A673 (cell line): Measurements from ENCODE around the gene PPP1R13L. TPM values are rescaled to one million over a fixed set of nuclear protein-coding genes. Genes with fewer than 3 reads are reported as not detected.

Experiments
- BruUV-seq: library from RNA; stranded (reverse); fragments of 400-500 nt; replicated peaks from 2 replicates; lab custom pipeline; 2021; lab: Mats Ljungman, UMichigan
- CTCF ChIA-PET: fragments of 300-600 bp; sonication (Branson Sonifier 250); formaldehyde crosslinking; loops from one replicate; lab custom pipeline; 2022; ENCODE audit warnings: antibody characterized with exemption; lab: Charles Lee
- POLR2A ChIA-PET: fragments of 300-600 bp; sonication (Branson Sonifier 250); formaldehyde crosslinking; loops from one replicate; lab custom pipeline; 2022; ENCODE audit warnings: antibody characterized with exemption; ENCODE audit not compliant: low non-redundant PET; lab: Charles Lee
- DNase-seq: peaks from one replicate; pipeline ENCODE4 v3.0.0-alpha.2; 2015; ENCODE audit warnings: low spot score
- H3K27ac ChIP-seq: fragments of 200-600 bp; sonication (generic); 2 replicates; pipeline ENCODE4 v1.5.1; 2016; ENCODE audit warnings: mixed run types, low read depth, mild to moderate bottlenecking, mixed read lengths, antibody characterized with exemption, low read length; ENCODE audit not compliant: poor library complexity, severe bottlenecking
- H3K27me3 ChIP-seq: fragments of 200-600 bp; sonication (generic); replicated peaks from 2 replicates; pipeline ENCODE4 v1.6.1; 2017; ENCODE audit warnings: mixed run types, low read depth, mild to moderate bottlenecking, mixed read lengths, antibody characterized with exemption, low read length; ENCODE audit not compliant: insufficient read depth, poor library complexity
- H3K36me3 ChIP-seq: fragments of 200-600 bp; sonication (generic); 2 replicates; pipeline ENCODE4 v1.6.1; 2016; ENCODE audit warnings: mixed run types, mild to moderate bottlenecking, mixed read lengths, antibody characterized with exemption, low read length; ENCODE audit not compliant: insufficient read depth, poor library complexity, severe bottlenecking
- H3K4me1 ChIP-seq: fragments of 200-600 bp; sonication (generic); 2 replicates; pipeline ENCODE4 v1.6.1; 2017; ENCODE audit warnings: mixed run types, mild to moderate bottlenecking, mixed read lengths, antibody characterized with exemption, low read length; ENCODE audit not compliant: insufficient read depth, poor library complexity, severe bottlenecking
- H3K4me3 ChIP-seq: fragments of 200-600 bp; sonication (generic); 2 replicates; pipeline ENCODE4 v1.5.1; 2016; ENCODE audit warnings: low read depth, mixed run types, mild to moderate bottlenecking, mixed read lengths, low read length; ENCODE audit not compliant: poor library complexity, severe bottlenecking
- H3K9me3 ChIP-seq: fragments of 200-600 bp; sonication (generic); 2 replicates; pipeline ENCODE4 v1.6.1; 2016; ENCODE audit warnings: mixed run types, low read depth, mild to moderate bottlenecking, mixed read lengths, antibody characterized with exemption, low read length; ENCODE audit not compliant: poor library complexity, severe bottlenecking
- CTCF ChIP-seq: fragments of 300-800, 200-600 bp; sonication (generic); conservative IDR thresholded peaks from 2 replicates; pipeline ENCODE4 v1.5.1; 2017; ENCODE audit warnings: low read depth, mild to moderate bottlenecking, antibody characterized with exemption, low read length, moderate library complexity, mixed read lengths
- EZH2 ChIP-seq: fragments of 200-600 bp; sonication (generic); IDR thresholded peaks from 2 replicates; pipeline ENCODE4 v1.6.1; 2017; ENCODE audit warnings: borderline replicate concordance, low read depth, mild to moderate bottlenecking, mixed read lengths, antibody characterized with exemption, low read length; ENCODE audit not compliant: poor library complexity, severe bottlenecking
- intact Hi-C: fragments of 100-400 bp; cut with micrococcal nuclease; formaldehyde crosslinking; loops from one replicate; pipeline ENCODE4 v1.10.0; 2022; ENCODE audit not compliant: unreplicated experiment
- total RNA-seq: library from RNA; stranded (reverse); gene quantifications from 2 replicates; pipeline ENCODE4 v1.2.3, GENCODE V29; 2021

The PPP1R13L gene
- total RNA-seq, 1 experiment from 2014 or later = 5.5 TPM

- no peak for DNase-seq
- peaks cover 13% of the 10 kb centered on the region for H3K4me1 ChIP-seq
- no peaks in the 10 kb centered on the region for H3K9me3 ChIP-seq
- ChIA-PET CTCF (no interaction called here), POLR2A (no interaction called here)
- peak overlapping the region; percentile 56 for H3K4me3 ChIP-seq
- peak overlapping the region; percentile 37 for H3K27ac ChIP-seq
- intact Hi-C loops = no loop called here
- TF ChIP-seq EZH2 (no peak), CTCF (no peak)
- H3K36me3 ChIP-seq = no peaks in the 10 kb centered on the region
- H3K27me3 ChIP-seq = no peaks in the 10 kb centered on the region
- BruUV-seq = no TSS peak
Measured at GRCh38 chr19:45451131-45451849, 46.4 kb upstream of the PPP1R13L start.

- ChIA-PET CTCF (no interaction called here), POLR2A (no interaction called here)
- Histone ChIP-seq H3K9me3 (no peaks in the 10 kb centered on the region), H3K27ac (peak overlapping the region; percentile 83), H3K4me1 (peaks cover 5% of the 10 kb centered on the region), H3K4me3 (peak overlapping the region; percentile 56), H3K27me3 (no peaks in the 10 kb centered on the region), H3K36me3 (no peaks in the 10 kb centered on the region)
- DNase-seq = no peak
- intact Hi-C loops = no loop called here
- no TSS peak for BruUV-seq
- TF ChIP-seq CTCF = no peak
- TF ChIP-seq EZH2 = no peak
Measured at GRCh38 chr19:45450012-45450333, 45.1 kb upstream of the PPP1R13L start.

DNA sequence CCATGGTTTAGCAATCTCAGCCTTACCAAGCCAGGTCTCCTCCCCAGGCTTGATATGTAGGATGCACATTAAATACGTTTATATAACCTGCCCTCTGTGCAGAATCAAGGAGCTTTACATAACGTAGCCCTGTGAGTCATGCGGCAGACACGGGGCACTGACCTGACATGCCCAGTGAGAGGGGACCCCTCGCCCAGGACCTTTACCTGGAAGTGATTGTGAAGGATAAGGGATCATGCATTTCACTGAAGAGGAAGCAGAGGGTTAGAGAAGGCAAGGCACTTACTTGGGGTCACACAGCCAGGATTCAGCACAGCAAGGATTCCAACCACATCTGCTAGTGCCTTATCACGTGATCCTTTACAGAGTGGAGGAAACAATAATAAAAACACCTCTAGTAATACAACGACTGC, 44.0 kb upstream of the PPP1R13L start:
- POLR2A ChIA-PET = no interaction called here
- Histone ChIP-seq H3K4me1 (peaks cover 5% of the 10 kb centered on the region), H3K36me3 (no peaks in the 10 kb centered on the region), H3K4me3 (no peak overlapping the region), H3K27me3 (no peaks in the 10 kb centered on the region), H3K9me3 (no peaks in the 10 kb centered on the region), H3K27ac (no peak overlapping the region)
- no TSS peak for BruUV-seq
- intact Hi-C loops = no loop called here
- TF ChIP-seq EZH2 = no peak
- no peak for TF ChIP-seq CTCF
- DNase-seq = no peak
- CTCF ChIA-PET = no interaction called here
